Sigmoid colon (tissue), 7 donors: ENCODE results near the gene VASH2. TPM values are rescaled to one million over a fixed set of nuclear protein-coding genes. Genes with fewer than 3 reads are reported as not detected.

ENCODE experiments used
- DNase-seq: peaks from one replicate; pipeline ENCODE4 v3.0.0-alpha.2; 2019
- H3K27ac ChIP-seq, 4 donors: fragments of 200-600 bp; sonication (generic); one replicate each; pipeline ENCODE4 v1.5.1; 2016 to 2019; ENCODE audit warnings: mild to moderate bottlenecking in 1 of 4
- H3K27me3 ChIP-seq, 3 donors: fragments of 200-600 bp; sonication (generic); one replicate each; pipeline ENCODE4 v1.5.1; 2019; ENCODE audit warnings: mild to moderate bottlenecking in 1 of 3
- H3K36me3 ChIP-seq, 4 donors: fragments of 200-600 bp; sonication (generic); one replicate each; pipeline ENCODE4 v1.5.1; 2016 to 2019
- H3K4me1 ChIP-seq, 4 donors: fragments of 200-600 bp; sonication (generic); one replicate each; pipeline ENCODE4 v1.5.1; 2017 to 2019
- H3K4me3 ChIP-seq, 4 donors: fragments of 200-600 bp; sonication (generic); one replicate each; pipeline ENCODE4 v1.5.1; 2017 to 2019; ENCODE audit warnings: mild to moderate bottlenecking in 2 of 4, moderate library complexity in 1 of 4
- H3K9me3 ChIP-seq, 4 donors: fragments of 200-600 bp in 3 of 4; sonication (generic) in 3 of 4; one replicate each; pipeline versions ENCODE4 v1.5.1 to v1.6.1; 2013 to 2019
- CTCF ChIP-seq, 4 experiments: fragments of 450-650 bp in 3 of 4; fragments of 200-600 bp in 1 of 4; IDR thresholded peaks; one replicate each; pipeline ENCODE4 v1.5.1; 2016 to 2019; ENCODE audit warnings: antibody characterized with exemption in 4 of 4, mild to moderate bottlenecking in 3 of 4, moderate library complexity in 2 of 4
- EP300 ChIP-seq, 4 donors: sonication (generic); formaldehyde crosslinking; IDR thresholded peaks; one replicate each; pipeline ENCODE4 v1.6.1; 2017; ENCODE audit warnings: antibody characterized with exemption in 4 of 4
- POLR2A ChIP-seq, 2 donors: fragments of 450-650 bp; IDR thresholded peaks; one replicate each; pipeline ENCODE4 v1.6.1; 2016; ENCODE audit warnings: antibody characterized with exemption in 2 of 2, mild to moderate bottlenecking in 2 of 2, moderate library complexity in 2 of 2
- POLR2AphosphoS5 ChIP-seq, 4 donors: sonication (generic); formaldehyde crosslinking; IDR thresholded peaks; one replicate each; pipeline ENCODE4 v1.6.1; 2017; ENCODE audit warnings: antibody characterized with exemption in 4 of 4
- WGBS, 2 donors: extraction: QIAGEN DNeasy Blood & Tissue Kit; methylation state at CpG; one replicate each; pipeline ENCODE4 v1.1.7; 2013; 5-methylcytosine and 5-hydroxymethylcytosine counted together
- intact Hi-C: fragments of 100-400 bp; cut with DNase I; formaldehyde crosslinking; loops from one replicate; pipeline ENCODE4 v1.15.1; 2023
- polyA plus RNA-seq, 3 donors: library from polyadenylated mRNA; stranded (reverse); fragments of 200-250 nt; gene quantifications; one replicate each; pipeline ENCODE4 v1.2.3, GENCODE V29; 2013
- total RNA-seq, 4 donors: library from RNA; depleted of rRNA; stranded (reverse); fragments of >200 nt; gene quantifications; one replicate each; pipeline ENCODE4 v1.1.0, GENCODE V29; 2016
- donor health status: healthy with polysubstance abuse.
- donor health status: Bipolar disorder and iron deficiency.
- donor health status: healthy.

The VASH2 gene
- total and polyA plus RNA-seq, 7 donors: under 0.01 to 2.1 (median 0.27) TPM

- DNase-seq: no peak
- Histone ChIP-seq H3K27ac (peak overlapping the region in 1 of 4 donors; percentile 62), H3K27me3 (no peaks in the 10 kb centered on the region), H3K36me3 (no peaks in the 10 kb centered on the region), H3K4me1 (peaks cover 0 to 9% (median 0%) of the 10 kb centered on the region in 4 donors), H3K9me3 (no peaks in the 10 kb centered on the region), H3K4me3 (no peak overlapping the region)
- TF ChIP-seq POLR2A (IDR thresholded peaks at IDR 0.05) (no peak), POLR2AphosphoS5 (IDR thresholded peaks at IDR 0.05) (no peak), EP300 (IDR thresholded peaks at IDR 0.05) (no peak), CTCF (IDR thresholded peaks at IDR 0.05) (no peak)
- 75 to 86% methylated on average over 14 of the region's 14 CpGs for WGBS, 2 donors
- intact Hi-C loops: no loop called here
Observed at GRCh38 chr1:212979340-212980122, 29.2 kb downstream of the VASH2 start.

- WGBS, 2 donors: 83 to 85% methylated on average over 7 of the region's 7 CpGs
- intact Hi-C loops: no loop called here
- H3K36me3 ChIP-seq: no peaks in the 10 kb centered on the region
- H3K4me3 ChIP-seq: no peak overlapping the region
- H3K4me1 ChIP-seq: peaks cover 0 to 9% (median 0%) of the 10 kb centered on the region in 4 donors
- H3K27ac ChIP-seq: peak overlapping the region in 1 of 4 donors; percentile 62
- DNase-seq: no peak
- H3K9me3 ChIP-seq: no peaks in the 10 kb centered on the region
- no peaks in the 10 kb centered on the region for H3K27me3 ChIP-seq
- TF ChIP-seq EP300 (IDR thresholded peaks at IDR 0.05) (no peak), POLR2A (IDR thresholded peaks at IDR 0.05) (no peak), POLR2AphosphoS5 (IDR thresholded peaks at IDR 0.05) (no peak), CTCF (IDR thresholded peaks at IDR 0.05) (no peak)
Observed at GRCh38 chr1:212980123-212980785, 29.9 kb downstream of the VASH2 start.

GRCh38 chr1:212981025-212981495 is 30.7 kb downstream of the VASH2 start:
- Histone ChIP-seq H3K27ac (peak overlapping the region in 1 of 4 donors; percentile 62), H3K4me1 (peaks cover 0 to 9% (median 0%) of the 10 kb centered on the region in 4 donors), H3K27me3 (no peaks in the 10 kb centered on the region), H3K4me3 (no peak overlapping the region), H3K9me3 (no peaks in the 10 kb centered on the region), H3K36me3 (no peaks in the 10 kb centered on the region)
- DNase-seq: no peak
- 18 to 60% methylated on average over 11 of the region's 11 CpGs for WGBS, 2 donors
- no peak for TF ChIP-seq EP300 (IDR thresholded peaks at IDR 0.05)
- no peak for TF ChIP-seq CTCF (IDR thresholded peaks at IDR 0.05)
- no peak for TF ChIP-seq POLR2A (IDR thresholded peaks at IDR 0.05)
- no peak for TF ChIP-seq POLR2AphosphoS5 (IDR thresholded peaks at IDR 0.05)
- intact Hi-C loops: no loop called here

GRCh38 chr1:212981571-212982328 is 31.4 kb downstream of the VASH2 start:
- no peaks in the 10 kb centered on the region for H3K9me3 ChIP-seq
- H3K27ac ChIP-seq: peak overlapping the region in 1 of 4 donors; percentile 62
- WGBS, 2 donors: 54 to 57% methylated on average over 13 of the region's 13 CpGs

More at GRCh38 chr1:212981571-212982328, 31.4 kb downstream of the VASH2 start:
- no peak overlapping the region for H3K4me3 ChIP-seq
- H3K36me3 ChIP-seq: no peaks in the 10 kb centered on the region
- H3K27me3 ChIP-seq: no peaks in the 10 kb centered on the region
- intact Hi-C loops: no loop called here
- TF ChIP-seq CTCF (IDR thresholded peaks at IDR 0.05) (no peak), POLR2A (IDR thresholded peaks at IDR 0.05) (no peak), EP300 (IDR thresholded peaks at IDR 0.05) (no peak), POLR2AphosphoS5 (IDR thresholded peaks at IDR 0.05) (no peak)
- H3K4me1 ChIP-seq: peaks cover 0 to 9% (median 0%) of the 10 kb centered on the region in 4 donors
- no peak for DNase-seq
